Caki2 (cell line): Measurements from ENCODE around the gene MAG. TPM values are rescaled to one million over a fixed set of nuclear protein-coding genes. Genes with fewer than 3 reads are reported as not detected.
"Not testable (repeated sequence)": the region's sequence is repeated elsewhere in the genome, so short reads cannot be mapped to it uniquely, and the experiment has no call there.

Source experiments
- DNase-seq: peaks from one replicate; pipeline ENCODE4 v3.0.0-alpha.2; 2015; ENCODE audit warnings: low read depth
- in situ Hi-C: cut with HindIII; loops from 2 replicates; pipeline ENCODE4 v1.10.0; 2016; ENCODE audit warnings: low sequenced_read_pairs, low pct_unique_long_range_greater_than_20kb, mixed read lengths
- total RNA-seq: library from RNA; depleted of rRNA; stranded (reverse); fragments of >200 nt; shearing (Covaris generic); gene quantifications from 2 replicates; pipeline ENCODE4 v1.2.3, GENCODE V29; 2014; ENCODE audit warnings: low replicate concordance

The MAG gene
- total RNA-seq, 1 experiment from 2014 or later, result 5.7 TPM

- no peak for DNase-seq
- in situ Hi-C loops, result no loop called here
These were observed 56.0 kb downstream of the MAG start for GRCh38 chr19:35347930-35348298.

DNA sequence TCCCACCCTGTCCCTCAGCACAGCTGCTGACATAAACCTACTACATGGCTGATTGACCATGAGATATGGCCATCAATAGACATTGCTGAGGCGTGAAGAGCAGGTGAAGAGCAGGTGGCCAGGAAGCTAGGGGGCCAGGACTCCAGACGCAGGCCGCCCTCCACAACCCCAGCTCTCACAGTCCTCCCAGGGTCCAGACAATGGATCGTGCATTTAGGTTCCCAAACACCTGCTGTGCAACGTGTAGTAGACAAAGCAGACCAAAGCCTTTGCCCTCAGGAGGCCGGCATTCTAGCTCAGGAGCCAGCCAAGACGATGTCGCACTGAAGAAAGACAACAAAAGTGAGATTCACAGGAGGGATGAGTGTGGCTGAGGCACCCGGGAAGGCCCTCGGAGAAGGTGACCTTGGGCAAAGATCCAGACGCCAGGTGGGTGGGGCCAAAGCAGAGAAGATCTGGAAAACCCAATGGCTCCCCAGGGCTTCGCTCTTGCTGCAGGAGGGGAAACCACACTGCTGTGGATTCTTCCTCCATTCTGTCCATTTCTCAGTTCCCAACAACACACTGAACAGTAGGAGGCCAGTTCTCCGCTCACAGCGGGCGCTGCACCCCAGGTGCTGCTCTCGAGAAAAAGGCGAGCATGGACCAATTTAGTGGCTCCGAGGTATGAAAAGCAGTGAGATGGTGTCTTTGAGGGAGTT is 57.1 kb downstream of the MAG start:
- in situ Hi-C loops, result no loop called here
- DNase-seq, result peak; percentile 29

- in situ Hi-C loops, result loop anchor here (10.0 kb wide), 1 partner anchor 85 kb away; no protein-coding TSS in a partner anchor
- peak; percentile 19 for DNase-seq
These were observed 57.9 kb downstream of the MAG start for GRCh38 chr19:35349614-35350521.

DNA sequence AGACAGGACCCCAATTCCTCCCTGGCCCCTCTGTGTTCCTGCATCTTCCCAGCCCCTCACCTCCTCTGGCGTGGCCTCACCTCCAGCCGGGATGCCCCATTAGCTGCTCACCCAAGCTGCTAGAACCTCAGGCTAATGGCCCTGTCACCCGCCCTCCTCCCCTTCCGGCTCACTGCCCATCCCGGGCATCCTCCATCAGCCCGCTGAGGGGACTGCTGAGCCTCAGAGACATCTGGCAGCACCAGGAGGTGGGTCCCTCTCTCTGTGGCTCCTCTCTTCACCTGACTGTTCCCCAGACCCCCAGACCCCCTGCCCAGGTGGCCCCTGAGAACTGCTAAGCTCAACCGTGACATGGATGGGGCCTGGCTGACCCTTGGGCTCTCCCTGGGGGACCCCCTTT is 58.6 kb downstream of the MAG start:
- in situ Hi-C loops, result loop anchor here (10.0 kb wide), 1 partner anchor 84 kb away; no protein-coding TSS in a partner anchor
- peak; percentile 66 for DNase-seq

GRCh38 chr19:35351411-35352176 is 59.6 kb downstream of the MAG start:
- in situ Hi-C loops, result loop anchor here (10.0 kb wide), 1 partner anchor 83 kb away; no protein-coding TSS in a partner anchor
- no peak for DNase-seq

- in situ Hi-C loops, result loop anchor here (10.0 kb wide), 1 partner anchor 83 kb away; no protein-coding TSS in a partner anchor
- no peak for DNase-seq
These were observed 60.2 kb downstream of the MAG start for GRCh38 chr19:35352177-35352447.

- in situ Hi-C loops, result loop anchor here (10.0 kb wide), 1 partner anchor 82 kb away; no protein-coding TSS in a partner anchor
- peak; percentile 72 for DNase-seq
These were observed 60.7 kb downstream of the MAG start for GRCh38 chr19:35352448-35353304.

DNA sequence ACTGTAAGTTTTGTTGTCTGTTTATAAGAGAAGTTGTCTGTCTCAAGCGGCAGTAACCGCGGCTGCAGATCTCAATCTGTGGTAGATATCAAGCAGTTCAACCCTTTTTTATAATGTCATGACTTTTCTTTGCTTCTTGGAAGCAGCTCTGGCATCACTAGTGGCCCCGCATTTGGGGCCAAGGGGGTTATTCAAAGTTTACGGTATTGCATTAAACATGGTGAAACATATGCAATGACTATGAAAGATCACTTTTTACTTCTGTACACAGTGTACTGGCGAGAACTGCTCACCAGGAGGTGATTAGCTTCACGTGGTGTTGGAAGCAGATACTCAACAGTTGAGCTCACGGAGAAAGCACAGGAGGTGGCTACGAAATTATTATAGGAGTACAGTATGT is 61.7 kb downstream of the MAG start:
- DNase-seq, result no peak
- in situ Hi-C loops, result loop anchor here (10.0 kb wide), 1 partner anchor 81 kb away; no protein-coding TSS in a partner anchor

DNA sequence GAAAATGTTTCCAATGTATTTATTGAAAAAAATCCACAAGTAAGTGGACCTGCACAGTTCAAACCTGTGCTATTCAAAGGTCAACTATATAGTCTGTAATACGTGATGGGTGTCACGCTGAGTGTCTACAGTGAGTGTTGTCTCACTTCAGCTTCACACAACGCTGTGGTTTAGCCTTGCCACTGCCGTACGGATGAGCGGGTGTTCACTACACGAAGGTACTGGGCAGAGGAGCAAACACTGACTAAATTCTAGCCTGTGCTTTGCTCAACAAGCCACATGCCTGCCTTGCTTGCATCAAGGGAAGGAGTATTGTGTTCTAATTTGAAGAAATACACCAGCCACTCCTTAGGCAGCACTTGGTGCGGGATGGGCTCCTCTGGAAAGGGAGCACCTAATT is 62.9 kb downstream of the MAG start:
- in situ Hi-C loops, result loop anchor here (10.0 kb wide), 1 partner anchor 80 kb away; no protein-coding TSS in a partner anchor
- DNase-seq, result no peak

DNA sequence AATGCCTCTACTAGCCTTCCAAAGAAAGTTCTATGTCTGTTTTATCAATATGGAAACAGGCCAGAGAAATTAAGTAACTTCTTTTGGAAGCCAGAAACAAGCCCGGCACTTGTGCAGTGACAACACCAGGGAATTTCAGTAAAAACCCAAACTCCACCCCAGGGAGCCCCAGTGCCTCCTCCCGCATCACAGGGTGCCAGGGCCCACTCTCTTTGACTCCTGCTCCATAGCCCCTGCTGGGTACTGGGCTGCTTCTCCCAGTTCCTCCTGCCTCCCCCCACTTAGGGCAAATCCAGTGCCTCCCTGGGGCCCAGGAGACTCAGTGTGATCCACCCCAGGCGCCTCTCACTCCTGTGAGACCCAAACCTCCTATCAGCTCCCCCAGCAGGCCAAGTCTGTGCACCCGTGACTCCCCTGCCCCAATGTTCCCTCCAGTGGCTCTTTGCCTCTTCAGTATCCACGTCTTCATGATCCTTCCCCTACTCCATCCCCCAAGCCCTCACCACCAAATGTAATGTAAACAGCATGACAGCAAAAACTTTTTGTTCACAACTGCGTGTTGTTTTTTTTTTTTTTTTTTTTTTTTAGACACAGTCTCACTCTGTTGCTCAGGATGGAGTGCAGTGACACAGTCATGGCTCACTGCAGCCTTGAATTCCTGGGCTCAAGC is 64.0 kb downstream of the MAG start:
- in situ Hi-C loops, result loop anchor here (10.0 kb wide), 1 partner anchor 79 kb away; no protein-coding TSS in a partner anchor
- peak; percentile 34 for DNase-seq

DNA sequence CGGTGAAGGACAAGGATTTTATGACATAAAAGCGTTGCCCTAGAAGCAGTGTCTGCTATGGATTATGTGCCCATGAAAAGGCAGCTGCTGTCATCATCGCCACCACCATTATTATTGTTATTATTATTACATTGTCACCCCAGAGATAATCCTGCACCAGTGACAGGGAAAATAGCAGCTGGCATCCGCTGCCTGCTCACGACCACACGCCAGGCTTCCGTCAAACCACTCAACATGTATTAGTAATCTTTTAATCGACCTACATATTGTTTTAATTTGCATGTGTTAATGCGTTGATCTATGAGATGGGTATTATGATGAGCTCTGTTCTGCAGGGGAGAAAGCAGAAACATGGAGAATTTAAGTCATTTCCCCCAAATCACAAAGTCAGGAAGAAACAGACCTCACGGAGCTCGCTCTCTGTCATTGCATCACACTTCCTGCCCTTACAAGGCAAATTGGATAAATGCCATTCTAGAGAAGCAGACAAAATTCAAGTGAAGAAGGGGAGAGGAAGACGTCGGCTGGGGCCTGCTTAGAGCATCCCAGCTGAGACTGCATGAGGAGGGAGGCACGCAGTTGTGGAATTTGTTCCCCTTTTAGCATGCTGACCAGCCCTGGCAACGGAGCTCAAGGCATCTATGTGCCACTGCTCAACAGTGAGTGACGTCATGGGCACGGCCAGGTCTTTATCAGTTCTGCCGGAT is 66.1 kb downstream of the MAG start, which contains the start of gene FFAR3:
Gene FFAR3, plus strand, starts transcription at position 594 of the 707 bp plus-strand sequence. CDS start 431 bp downstream, outside the sequence.
- in situ Hi-C loops, result loop anchor here (10.0 kb wide), 1 partner anchor 77 kb away; no protein-coding TSS in a partner anchor
- DNase-seq, result no peak

GRCh38 chr19:35358834-35359233 is 66.9 kb downstream of the MAG start:
- in situ Hi-C loops, result loop anchor here (10.0 kb wide), 1 partner anchor 76 kb away; no protein-coding TSS in a partner anchor
- not testable (repeated sequence) for DNase-seq

DNA sequence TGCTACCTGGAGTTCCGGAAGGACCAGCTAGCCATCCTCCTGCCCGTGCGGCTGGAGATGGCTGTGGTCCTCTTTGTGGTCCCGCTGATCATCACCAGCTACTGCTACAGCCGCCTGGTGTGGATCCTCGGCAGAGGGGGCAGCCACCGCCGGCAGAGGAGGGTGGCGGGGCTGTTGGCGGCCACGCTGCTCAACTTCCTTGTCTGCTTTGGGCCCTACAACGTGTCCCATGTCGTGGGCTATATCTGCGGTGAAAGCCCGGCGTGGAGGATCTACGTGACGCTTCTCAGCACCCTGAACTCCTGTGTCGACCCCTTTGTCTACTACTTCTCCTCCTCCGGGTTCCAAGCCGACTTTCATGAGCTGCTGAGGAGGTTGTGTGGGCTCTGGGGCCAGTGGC is 67.4 kb downstream of the MAG start:
- DNase-seq, result not testable (repeated sequence)
- in situ Hi-C loops, result loop anchor here (10.0 kb wide), 1 partner anchor 75 kb away; no protein-coding TSS in a partner anchor

GRCh38 chr19:35360081-35360480 is 68.1 kb downstream of the MAG start:
- in situ Hi-C loops, DNase-seq: not testable (repeated sequence)

- no peak for DNase-seq
- in situ Hi-C loops, result no loop called here
These were observed 69.0 kb downstream of the MAG start for GRCh38 chr19:35360880-35361420.
